Epithelial cell of proximal tubule (primary cell): ENCODE results near the gene RABGAP1L. TPM values are rescaled to one million over a fixed set of nuclear protein-coding genes. Genes with fewer than 3 reads are reported as not detected.
"Not testable (repeated sequence)": the region's sequence is repeated elsewhere in the genome, so short reads cannot be mapped to it uniquely, and the experiment has no call there.

ENCODE experiments used
- DNase-seq: peaks from one replicate; pipeline ENCODE4 v3.0.0-alpha.2; 2011; ENCODE audit warnings: low read depth
- H3K4me3 ChIP-seq: 2 replicates; pipeline ENCODE4 v1.5.1; 2011; ENCODE audit warnings: low read depth, mild to moderate bottlenecking, low read length
- total RNA-seq: library from RNA; depleted of rRNA; stranded (reverse); fragments of >200 nt; gene quantifications from 2 replicates; pipeline ENCODE4 v1.2.3, GENCODE V29; 2015
- TF ChIP-seq, protein P1 (sequence below): conservative IDR thresholded peaks from 2 replicates; pipeline ENCODE4 v1.5.1; 2012; ENCODE audit warnings: low read depth, mild to moderate bottlenecking, low read length

RABGAP1L gene
- total RNA-seq, 1 donor from 2014 or later: 16.3 TPM

DNA sequence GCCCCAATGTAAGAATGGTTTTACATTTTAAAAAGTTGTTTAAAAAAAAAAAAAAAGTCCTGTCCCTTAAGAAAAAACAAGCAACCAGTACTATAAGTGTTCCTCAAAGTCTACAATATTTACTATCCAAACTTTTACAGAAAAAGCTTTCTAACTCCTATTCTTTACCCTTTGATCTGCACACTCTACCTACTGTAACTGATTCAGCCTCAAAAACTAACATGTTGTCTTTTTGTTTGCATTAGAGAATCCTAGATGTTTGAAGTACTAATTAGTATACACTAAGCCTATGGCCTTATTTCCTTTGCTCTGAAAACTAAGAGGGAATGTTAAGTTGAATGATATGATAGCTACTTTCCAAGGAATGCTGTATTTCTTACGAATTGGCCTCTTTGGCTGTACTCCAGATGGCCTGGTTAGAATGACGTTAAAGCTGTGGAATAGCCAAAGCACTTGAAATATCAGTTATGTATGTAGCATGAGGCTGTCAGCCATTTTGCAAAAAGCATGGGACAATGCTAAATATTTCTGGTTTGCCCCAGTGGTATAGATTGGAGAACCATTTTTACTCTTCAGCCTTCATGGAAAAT is 523.2 kb downstream of the RABGAP1L start:
- TF ChIP-seq, protein P1, sequence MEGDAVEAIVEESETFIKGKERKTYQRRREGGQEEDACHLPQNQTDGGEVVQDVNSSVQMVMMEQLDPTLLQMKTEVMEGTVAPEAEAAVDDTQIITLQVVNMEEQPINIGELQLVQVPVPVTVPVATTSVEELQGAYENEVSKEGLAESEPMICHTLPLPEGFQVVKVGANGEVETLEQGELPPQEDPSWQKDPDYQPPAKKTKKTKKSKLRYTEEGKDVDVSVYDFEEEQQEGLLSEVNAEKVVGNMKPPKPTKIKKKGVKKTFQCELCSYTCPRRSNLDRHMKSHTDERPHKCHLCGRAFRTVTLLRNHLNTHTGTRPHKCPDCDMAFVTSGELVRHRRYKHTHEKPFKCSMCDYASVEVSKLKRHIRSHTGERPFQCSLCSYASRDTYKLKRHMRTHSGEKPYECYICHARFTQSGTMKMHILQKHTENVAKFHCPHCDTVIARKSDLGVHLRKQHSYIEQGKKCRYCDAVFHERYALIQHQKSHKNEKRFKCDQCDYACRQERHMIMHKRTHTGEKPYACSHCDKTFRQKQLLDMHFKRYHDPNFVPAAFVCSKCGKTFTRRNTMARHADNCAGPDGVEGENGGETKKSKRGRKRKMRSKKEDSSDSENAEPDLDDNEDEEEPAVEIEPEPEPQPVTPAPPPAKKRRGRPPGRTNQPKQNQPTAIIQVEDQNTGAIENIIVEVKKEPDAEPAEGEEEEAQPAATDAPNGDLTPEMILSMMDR: no peak
- DNase-seq: no peak
- no peak overlapping the region for H3K4me3 ChIP-seq

DNA sequence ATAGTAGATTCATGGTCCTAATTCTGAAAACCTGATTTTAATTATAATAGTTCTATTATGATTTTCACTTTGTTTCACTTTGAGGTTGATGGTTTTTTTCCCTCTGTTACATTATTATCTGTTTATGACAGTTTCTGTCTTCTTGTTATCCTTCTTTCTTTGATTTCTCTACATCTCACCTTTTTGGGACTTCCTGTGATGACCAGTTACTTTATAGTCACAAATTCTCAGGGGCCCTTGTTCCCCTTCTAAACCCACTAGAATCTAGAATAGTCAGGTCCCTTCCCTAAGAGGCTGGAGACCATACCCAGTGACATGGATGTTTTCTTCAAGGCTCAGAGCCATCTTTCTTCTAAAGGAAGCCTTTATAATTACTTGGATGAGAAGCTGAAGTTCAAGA is 526.9 kb downstream of the RABGAP1L start:
- no peak overlapping the region for H3K4me3 ChIP-seq
- TF ChIP-seq, protein P1: no peak
- DNase-seq: no peak

DNA sequence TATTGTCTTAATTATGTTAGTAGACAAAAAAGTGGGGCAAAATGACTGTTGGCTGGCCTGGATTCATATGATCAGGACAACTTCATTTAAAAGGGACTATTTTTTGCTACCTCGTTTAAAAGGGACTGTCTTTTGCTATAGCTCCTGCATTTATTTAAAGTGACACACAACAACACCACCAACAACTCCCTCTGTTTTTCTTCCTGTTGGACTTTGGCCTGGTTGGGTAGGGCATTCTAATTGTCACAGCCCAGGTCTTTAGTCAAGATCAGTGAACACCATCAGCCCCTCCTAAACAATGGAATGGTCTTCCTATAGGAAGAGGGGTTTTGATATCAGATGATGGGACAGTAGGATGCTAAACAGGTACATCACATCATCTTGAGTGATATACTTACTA is 530.2 kb downstream of the RABGAP1L start:
- no peak overlapping the region for H3K4me3 ChIP-seq
- no peak for DNase-seq
- TF ChIP-seq, protein P1: no peak

DNA sequence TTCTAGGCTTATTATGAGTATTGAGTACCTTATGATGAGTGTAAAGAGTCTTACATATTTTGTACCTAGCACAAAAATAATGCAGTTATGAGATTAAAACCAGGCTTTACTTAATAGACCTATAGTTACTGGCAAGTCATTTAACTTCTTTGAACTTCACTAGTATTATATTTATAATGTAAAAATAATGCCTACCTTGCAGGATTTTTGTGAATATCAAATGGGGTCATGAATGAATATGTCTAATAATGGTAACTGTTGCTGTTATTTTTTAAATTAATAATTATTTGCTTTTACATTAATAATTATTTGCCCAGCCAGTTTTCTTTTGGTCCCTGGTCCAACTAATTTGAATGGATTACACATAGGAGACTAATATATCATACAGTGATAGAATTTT is 530.9 kb downstream of the RABGAP1L start:
- H3K4me3 ChIP-seq: no peak overlapping the region
- no peak for DNase-seq
- TF ChIP-seq, protein P1: no peak

DNA sequence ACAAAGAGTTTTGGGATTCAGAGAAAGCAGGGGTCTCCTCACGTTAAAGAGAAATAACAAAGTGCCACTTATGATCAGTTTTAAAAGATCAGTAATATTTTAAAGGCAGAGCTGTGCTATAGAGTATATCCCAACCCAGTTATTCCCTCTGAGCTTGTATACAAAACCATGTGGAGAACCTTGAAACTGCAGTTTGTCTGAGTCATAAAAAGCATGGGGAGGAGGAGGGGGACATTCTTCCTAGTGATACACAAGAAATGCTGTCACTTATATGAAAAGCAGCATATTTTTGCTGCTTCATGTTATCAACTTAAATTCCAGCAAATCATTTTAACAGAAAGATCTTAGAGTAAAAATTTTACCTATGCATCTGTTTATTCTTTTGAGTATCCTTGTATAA is 533.0 kb downstream of the RABGAP1L start:
- peak; percentile 2 for DNase-seq
- TF ChIP-seq, protein P1: peak; percentile 27
- H3K4me3 ChIP-seq: no peak overlapping the region

DNA sequence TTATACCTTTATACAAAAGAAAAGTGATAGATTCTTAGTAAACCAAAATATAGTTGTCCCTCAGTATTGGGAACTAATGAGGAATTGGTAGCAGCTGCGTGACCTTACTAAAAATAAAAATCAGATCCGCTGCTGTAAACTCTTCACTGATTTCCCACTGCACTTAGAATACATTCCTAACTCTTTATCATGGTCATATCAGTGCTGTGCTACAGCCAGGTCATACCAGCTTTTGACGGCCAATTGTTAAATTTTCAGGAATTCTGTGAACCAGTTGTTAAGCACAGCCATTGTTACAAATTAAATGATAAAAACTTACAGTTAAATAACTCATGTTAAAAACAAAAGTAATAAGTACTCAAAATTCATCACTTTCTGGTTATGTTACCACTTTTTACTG is 533.8 kb downstream of the RABGAP1L start:
- TF ChIP-seq, protein P1: no peak

GRCh38 chr1:174693539-174693938 is 534.2 kb downstream of the RABGAP1L start:
- H3K4me3 ChIP-seq, DNase-seq: not testable (repeated sequence)

More for the DNA sequence above, 533.8 kb downstream of the RABGAP1L start:
- DNase-seq: no peak
- H3K4me3 ChIP-seq: no peak overlapping the region
